Erythroblast (primary cell): ENCODE results near the gene IL10RB.

Source experiments
- DNase-seq, 2 experiments: peaks; one replicate each; lab custom pipeline; 2025; lab: John Stamatoyannopoulos, UW
- GATA1 ChIP-seq: IDR thresholded peaks from 2 replicates; pipeline ENCODE4 v1.6.1; 2011; ENCODE audit warnings: low read depth, mild to moderate bottlenecking, control low read depth, low read length, moderate library complexity
- POLR2A ChIP-seq: IDR thresholded peaks from 2 replicates; pipeline ENCODE4 v1.6.1; 2011; ENCODE audit warnings: mild to moderate bottlenecking, low read length

IL10RB gene

DNA sequence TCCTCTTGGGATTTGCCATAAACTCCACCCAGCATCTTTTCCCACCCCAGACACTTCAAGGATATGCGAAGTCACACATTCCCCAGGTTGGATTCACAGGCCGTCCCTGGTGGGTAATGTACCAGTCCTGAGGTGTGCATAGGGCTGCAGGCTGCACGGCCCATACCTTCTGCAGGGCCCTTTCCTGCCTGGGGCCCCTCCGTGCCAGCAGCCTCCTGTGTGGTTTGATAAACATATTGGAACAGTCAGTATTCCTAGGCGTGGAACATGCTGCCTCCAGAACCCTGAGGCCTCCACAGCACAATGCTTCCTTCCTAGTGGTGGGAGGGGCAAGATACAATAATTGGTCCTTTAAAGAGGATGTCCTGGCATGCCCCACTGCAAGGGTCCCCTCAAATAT, 26.6 kb downstream of the IL10RB start:
- TF ChIP-seq POLR2A (no peak), GATA1 (no peak)
- DNase-seq = no peak

DNA sequence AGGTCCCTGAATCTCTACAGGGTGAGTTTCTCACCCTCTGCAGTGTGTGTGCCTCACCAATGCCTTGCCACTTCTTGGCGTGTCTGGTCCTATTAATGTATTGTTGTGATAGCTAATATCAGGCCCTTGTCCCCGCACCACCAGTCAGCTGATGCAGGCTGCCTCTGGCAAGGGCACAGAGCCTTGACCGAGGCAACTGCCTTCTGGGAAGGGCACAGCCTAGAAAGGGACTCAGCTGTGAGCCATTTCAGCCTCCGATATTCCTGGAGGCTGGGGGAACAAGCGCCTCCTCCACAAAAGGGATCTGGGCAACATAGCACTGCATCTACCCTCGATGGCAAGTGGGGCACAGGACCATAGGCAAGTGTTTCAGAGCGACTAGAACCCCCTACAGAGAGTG, 27.0 kb downstream of the IL10RB start:
- no peak for DNase-seq
- TF ChIP-seq GATA1 = no peak
- TF ChIP-seq POLR2A = no peak

DNA sequence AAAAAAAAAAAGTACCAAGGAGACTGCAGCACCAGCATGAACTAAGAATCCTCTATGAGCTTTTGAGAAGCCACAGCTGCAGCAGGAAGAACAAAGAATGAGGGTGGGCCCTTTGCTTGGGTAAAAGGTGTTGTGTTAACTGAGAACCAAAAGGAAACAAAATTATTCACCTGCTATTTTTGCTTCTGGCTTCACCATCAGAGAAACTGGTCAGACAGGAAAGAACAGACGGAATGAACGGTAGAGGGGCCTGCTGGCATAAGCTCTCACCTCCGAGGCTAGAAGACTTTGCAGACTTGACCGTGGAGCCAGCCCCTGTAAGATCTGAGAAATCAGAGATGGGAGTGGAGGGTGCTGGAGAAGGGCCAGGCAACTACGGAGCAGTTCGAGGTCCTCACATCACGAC, 27.6 kb downstream of the IL10RB start:
- TF ChIP-seq POLR2A = no peak
- no peak for TF ChIP-seq GATA1

DNA sequence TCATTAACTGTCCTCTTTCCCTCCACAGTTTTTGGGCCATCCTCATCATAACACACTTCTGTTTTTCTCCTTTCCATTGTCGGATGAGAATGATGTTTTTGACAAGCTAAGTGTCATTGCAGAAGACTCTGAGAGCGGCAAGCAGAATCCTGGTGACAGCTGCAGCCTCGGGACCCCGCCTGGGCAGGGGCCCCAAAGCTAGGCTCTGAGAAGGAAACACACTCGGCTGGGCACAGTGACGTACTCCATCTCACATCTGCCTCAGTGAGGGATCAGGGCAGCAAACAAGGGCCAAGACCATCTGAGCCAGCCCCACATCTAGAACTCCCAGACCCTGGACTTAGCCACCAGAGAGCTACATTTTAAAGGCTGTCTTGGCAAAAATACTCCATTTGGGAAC, 30.0 kb downstream of the IL10RB start:
- DNase-seq = no peak
- TF ChIP-seq GATA1 (no peak), POLR2A (no peak)

More for the DNA sequence above, 27.6 kb downstream of the IL10RB start:
- no peak for DNase-seq

DNA sequence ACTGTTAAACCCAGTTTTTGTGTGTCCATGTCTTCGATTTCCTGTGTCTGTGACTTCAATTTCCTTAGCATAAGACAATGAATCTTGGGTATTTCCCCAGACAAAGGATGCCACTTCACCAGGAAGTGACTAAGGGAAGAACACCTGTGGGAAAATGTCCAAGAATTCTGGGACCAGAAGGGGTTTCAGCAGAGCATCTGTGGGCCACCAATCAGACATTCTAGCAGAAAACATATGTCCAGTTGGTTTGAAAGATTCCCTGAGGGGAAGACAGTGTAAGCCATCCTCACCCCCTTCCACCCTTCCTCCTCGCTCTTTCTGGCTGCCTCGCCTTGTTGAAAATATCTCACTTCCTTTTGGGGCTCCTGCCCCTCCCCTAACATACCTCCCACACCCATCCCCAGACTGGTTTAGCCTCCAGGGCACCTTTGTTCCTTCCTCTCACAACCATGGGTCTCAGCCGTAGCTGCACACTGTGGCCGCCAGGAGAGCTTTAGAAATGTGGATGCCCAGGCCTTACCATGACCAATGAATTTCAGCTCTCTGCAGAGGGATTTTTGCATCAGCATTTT, 33.1 kb downstream of the IL10RB start:
- no peak for DNase-seq
- TF ChIP-seq POLR2A (no peak), GATA1 (no peak)

DNA sequence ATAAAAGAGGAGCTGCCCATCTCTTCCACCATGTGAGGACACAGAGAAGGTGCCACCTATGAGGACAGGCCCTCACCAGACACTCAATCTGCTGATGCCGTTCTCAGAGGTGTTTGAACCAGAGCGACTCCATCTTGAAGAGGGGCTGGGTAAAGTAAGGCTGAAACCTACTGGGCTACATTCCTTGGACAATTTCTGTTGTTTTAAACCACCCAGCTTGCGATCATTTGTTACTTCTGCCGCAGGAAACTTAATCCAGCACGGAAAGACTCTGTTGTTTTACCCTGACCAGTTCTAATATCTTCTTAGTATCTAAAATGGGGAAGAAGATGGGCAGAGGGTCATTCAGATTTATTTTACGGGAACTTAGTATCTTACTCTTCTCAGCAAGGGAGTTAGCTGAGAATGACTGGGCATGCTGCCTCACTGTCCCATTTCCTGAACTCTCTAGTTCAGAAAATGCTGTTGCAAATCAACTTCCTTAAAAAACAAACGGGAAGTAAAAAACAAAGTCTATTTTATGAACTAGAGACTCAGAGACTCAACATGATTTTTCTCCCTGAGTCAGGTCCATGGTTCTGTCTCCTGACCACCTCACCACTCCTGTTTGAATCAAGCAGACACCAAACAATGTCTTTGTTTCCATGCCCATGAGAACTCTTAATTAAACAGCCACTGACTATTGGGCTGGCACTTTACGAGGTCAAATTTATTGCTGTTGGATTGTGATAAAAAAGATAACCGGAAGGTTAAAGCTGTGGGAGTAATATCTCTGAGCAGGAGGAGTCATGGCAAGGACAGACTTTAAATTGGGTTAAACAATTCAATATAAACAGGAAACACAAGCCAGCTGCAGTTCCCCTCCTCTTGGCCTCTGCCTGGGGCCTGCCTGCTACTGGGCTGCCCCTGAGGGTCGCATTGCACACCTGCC, 34.8 kb downstream of the IL10RB start:
- peak; percentile 39 to 65 for DNase-seq
- TF ChIP-seq POLR2A = peak; percentile 37
- no peak for TF ChIP-seq GATA1

DNA sequence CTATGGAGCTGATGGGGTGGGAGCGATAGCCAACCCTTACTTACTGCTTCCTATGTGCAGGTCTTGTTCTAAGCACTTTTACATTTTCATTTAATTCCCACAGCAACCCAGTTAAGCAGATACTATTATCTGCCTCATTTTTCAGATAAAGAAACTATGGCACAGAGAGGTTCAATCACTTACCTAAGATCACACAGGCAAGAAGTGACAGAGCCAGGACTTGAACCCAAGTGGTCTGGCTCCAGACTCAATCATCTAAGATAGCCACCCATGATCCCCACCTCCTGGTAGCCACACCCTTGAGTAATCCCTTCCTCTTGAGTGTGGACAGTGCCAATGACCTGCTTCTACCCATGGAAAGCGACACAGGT, 35.5 kb downstream of the IL10RB start:
- no peak for TF ChIP-seq POLR2A
- TF ChIP-seq GATA1 = no peak
- DNase-seq = no peak

DNA sequence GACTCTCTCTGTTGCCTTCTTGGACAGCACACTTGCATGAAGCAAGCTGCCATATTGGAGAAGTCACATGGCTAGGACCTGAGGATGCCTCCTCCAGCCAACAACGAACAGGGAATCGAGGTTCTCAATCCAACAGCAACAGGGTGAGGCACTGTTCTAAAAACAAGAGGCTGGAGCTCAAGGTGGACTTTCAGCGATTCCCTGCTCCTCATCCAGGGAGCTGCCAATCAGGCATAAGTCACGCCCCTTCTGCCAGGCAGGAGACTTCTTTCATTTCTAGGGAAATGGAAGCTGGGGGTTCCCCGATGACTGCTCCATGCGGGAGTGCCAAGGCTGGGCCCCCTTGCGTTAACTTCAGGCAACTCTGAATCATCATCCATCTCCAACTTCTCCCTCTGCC, 35.9 kb downstream of the IL10RB start:
- no peak for DNase-seq
- TF ChIP-seq POLR2A = no peak
- no peak for TF ChIP-seq GATA1

DNA sequence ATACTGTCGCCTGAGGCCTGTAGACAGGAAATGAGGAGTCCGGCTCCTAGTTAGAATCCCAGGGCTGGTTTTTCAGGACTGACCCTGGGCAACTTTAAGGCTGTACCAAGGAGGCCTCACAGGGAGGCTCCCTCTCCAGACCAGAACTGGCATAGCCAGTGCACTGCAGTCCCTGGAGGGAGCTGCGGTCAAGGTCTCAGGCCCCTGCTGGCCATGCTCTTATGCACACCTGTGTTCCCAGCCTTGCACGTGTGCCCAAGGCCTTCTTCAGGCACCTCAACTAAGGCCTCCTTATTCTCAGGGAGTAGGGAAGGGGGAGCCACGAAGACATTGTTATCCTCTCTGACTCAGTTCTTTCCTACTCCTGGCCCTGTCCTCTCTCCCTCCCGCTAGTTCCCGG, 36.6 kb downstream of the IL10RB start:
- DNase-seq = no peak
- TF ChIP-seq POLR2A (no peak), GATA1 (no peak)

DNA sequence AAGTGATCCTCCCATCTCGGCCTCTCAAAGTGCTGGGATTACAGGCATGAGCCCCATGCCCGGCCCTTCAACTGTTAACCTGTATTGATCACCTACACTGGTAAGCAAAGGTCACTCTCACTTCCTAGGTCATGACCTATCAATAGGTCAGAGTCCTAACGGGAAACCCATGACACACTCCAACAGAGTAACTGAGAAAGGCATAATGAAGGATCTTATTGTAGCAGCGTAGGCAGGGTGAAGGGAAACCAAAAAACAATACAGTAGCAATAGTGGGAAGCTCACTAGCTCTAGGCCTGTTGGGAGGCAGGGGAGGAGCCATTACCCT, 39.1 kb downstream of the IL10RB start:
- TF ChIP-seq POLR2A (no peak), GATA1 (no peak)
- no peak for DNase-seq

DNA sequence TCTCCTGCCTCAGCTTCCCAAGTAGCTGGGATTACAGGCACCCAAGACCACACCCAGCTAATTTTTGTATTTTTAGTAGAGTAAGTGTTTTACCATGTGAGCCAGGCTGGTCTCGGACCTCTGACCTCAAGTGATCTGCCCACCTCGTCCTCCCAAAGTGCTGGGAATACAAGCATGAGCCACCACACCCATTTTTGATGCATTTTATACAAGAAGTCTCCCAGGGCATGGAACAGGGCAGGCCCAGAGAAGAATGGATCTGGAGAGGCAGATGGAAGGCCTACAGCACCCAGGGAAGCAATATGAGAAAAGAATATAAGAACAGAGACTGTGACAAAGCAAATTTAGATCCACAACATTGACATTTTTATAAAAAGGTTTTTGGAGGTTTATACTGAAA, 39.8 kb downstream of the IL10RB start:
- TF ChIP-seq GATA1 (no peak), POLR2A (no peak)

DNA sequence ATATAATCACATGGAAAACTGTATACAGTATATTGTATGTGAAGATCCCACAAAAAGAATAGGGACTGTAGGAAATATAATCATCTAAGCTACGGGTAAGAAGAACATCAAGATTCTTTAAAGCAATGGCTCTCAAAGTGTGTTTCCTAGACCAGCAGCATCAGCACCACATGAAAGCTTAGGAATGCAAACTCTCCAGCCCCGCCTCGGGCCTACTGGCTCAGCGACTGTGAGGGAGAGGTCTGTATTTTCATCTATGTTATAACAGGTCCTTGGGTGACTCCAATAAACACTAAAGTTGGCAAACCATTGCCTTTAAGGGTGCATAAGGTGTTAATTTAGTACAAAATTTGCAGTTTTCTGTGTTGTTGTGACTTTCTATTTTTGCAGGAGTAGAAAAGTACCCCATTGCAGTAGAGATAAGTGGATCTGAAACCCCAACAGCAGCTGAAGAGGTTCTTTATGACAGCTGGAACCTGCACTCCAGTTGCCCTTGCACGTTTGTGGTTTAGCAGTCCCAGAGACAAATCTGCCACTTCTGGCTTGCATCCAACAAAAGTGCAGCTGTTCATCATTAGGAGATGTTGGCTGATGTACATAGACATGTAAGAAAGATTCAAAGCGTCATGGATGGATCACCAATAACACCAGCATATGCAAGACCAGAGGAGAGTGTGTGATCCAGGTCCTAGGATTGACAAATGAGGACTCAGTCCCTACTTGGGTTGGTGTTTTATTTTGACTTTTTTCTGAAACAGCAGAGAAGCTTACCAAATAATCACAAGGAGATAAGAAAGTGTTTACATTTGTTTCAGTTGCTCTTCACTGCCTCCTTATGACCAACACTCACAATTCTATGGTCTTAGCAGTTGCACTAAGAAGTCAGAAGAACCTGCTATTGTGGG, 42.7 kb downstream of the IL10RB start:
- TF ChIP-seq POLR2A = no peak
- TF ChIP-seq GATA1 = no peak
- DNase-seq = peak; percentile 18 to 49

More for the DNA sequence above, 39.8 kb downstream of the IL10RB start:
- no peak for DNase-seq

DNA sequence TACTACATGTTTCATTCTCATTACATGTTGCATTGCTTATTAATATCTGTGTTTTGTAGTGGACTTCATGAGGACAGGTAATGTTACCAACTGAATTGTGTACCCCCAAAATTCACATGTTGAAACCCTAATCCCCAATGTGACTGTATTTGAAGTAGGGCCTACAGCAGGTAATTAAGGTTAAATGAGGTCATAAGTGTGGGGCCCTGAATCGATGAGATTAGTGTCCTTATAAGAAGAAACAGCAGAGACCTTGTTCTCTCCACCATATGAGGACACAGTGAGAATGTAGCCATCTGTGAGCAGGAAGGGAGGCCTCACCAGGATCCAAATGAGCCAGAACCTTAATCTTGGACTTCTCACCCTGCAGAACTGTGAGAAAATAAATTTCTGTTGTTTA, 43.6 kb downstream of the IL10RB start:
- TF ChIP-seq GATA1 (no peak), POLR2A (no peak)
- DNase-seq = no peak

DNA sequence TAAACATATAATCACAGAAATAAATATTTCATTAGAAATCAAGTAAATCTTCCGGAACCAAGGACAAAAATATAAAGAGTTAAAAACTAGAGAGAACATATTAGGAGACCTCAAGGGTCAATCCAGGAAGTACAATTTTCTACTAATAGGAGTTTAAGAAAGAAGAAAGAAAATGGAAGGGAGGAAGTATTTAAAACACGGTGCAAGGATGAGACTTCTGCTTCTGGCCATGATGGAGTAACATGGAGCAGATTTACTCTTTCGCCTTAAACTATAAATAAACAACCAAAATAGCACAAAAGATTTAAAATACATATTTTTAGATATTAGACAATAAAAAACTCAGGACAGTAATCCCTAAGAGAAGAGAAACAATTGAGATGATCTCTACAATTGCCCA, 46.0 kb downstream of the IL10RB start:
- DNase-seq = no peak
- TF ChIP-seq GATA1 (no peak), POLR2A (no peak)
